Activated CD4-positive, alpha-beta T cell treated with anti-CD3 and anti-CD28 coated beads, Interleukin-2, amount 10 ng/mL, durations not matched to agents 24 days and 14 days (primary cell): ENCODE measurements around the gene FER. TPM values are rescaled to one million over a fixed set of nuclear protein-coding genes. Genes with fewer than 3 reads are reported as not detected.
"Not testable (repeated sequence)": the region's sequence is repeated elsewhere in the genome, so short reads cannot be mapped to it uniquely, and the experiment has no call there.

ENCODE experiments used
- DNase-seq: peaks from one replicate; pipeline ENCODE4 v3.0.0; 2022
- H3K27ac Mint-ChIP-seq: one replicate; pipeline ENCODE4 v1.8.0; 2022; ENCODE audit warnings: mild to moderate bottlenecking, mixed read lengths
- H3K27me3 Mint-ChIP-seq: one replicate; pipeline ENCODE4 v1.8.0; 2022; ENCODE audit warnings: mixed read lengths
- H3K36me3 Mint-ChIP-seq: one replicate; pipeline ENCODE4 v1.8.0; 2022; ENCODE audit warnings: low read depth, mild to moderate bottlenecking, mixed read lengths
- H3K4me1 Mint-ChIP-seq: one replicate; pipeline ENCODE4 v1.8.0; 2021; ENCODE audit warnings: mixed read lengths
- H3K4me3 Mint-ChIP-seq: one replicate; pipeline ENCODE4 v1.8.0; 2022; ENCODE audit warnings: mild to moderate bottlenecking, moderate library complexity, mixed read lengths
- H3K9me3 Mint-ChIP-seq: one replicate; pipeline ENCODE4 v1.8.0; 2021; ENCODE audit warnings: mixed read lengths
- intact Hi-C: fragments of 100-400 bp; cut with micrococcal nuclease; formaldehyde crosslinking; loops from one replicate; pipeline ENCODE4 v1.15.1; 2023
- total RNA-seq: library from RNA; stranded (reverse); gene quantifications from 2 replicates; pipeline ENCODE4 v1.2.3, GENCODE V29; 2022

Gene FER
- total RNA-seq, 1 donor from 2014 or later = 3.5 TPM

DNA sequence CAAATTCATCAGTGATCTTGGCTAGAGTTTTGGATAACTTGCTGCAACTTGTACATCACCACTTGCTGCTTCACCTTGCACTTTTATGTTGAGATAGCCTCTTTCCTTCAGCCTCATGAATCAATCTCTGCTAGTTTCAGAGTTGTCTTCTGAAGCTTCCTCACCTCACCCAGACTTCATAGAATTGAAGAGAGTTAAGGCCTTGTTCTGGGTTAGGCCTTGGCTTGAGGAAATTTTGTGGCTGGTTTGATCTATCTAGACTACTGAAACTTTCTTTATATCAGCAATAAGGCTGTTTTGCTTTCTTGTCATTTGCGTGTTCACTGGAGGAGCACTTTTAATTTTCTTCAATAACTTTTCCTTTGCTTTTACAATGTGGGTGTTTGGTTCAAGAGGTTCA lies 12.8 kb downstream of the FER start:
- DNase-seq = no peak
- no peak overlapping the region for H3K4me3 Mint-ChIP-seq
- H3K4me1 Mint-ChIP-seq = no peaks in the 10 kb centered on the region
- H3K9me3 Mint-ChIP-seq = no peaks in the 10 kb centered on the region
- H3K27me3 Mint-ChIP-seq = peaks cover 2% of the 10 kb centered on the region
- intact Hi-C loops = no loop called here
- H3K36me3 Mint-ChIP-seq = no peaks in the 10 kb centered on the region
- no peak overlapping the region for H3K27ac Mint-ChIP-seq

DNA sequence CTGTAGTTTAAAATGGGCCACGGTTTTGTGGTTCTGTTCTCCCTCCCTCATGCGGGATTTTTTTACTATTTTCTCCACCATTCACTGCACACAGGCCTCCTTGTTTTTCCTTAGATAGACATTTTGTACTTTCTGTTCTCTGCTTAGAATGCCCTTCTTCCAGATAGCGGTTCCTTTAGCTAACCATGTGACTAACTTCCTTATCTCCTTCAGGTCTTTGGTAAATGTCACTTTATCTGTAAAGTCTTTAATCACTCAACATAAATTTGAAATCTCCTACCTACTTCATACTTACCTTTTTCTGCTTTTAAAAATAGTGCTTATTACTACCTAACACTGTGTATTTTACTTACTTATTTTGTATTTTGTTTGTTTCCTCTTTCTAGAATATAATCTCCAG lies 15.0 kb downstream of the FER start:
- H3K36me3 Mint-ChIP-seq = no peaks in the 10 kb centered on the region
- H3K4me1 Mint-ChIP-seq = no peaks in the 10 kb centered on the region
- intact Hi-C loops = no loop called here
- no peaks in the 10 kb centered on the region for H3K9me3 Mint-ChIP-seq
- no peak for DNase-seq
- H3K27ac Mint-ChIP-seq = no peak overlapping the region
- no peaks in the 10 kb centered on the region for H3K27me3 Mint-ChIP-seq
- H3K4me3 Mint-ChIP-seq = no peak overlapping the region

DNA sequence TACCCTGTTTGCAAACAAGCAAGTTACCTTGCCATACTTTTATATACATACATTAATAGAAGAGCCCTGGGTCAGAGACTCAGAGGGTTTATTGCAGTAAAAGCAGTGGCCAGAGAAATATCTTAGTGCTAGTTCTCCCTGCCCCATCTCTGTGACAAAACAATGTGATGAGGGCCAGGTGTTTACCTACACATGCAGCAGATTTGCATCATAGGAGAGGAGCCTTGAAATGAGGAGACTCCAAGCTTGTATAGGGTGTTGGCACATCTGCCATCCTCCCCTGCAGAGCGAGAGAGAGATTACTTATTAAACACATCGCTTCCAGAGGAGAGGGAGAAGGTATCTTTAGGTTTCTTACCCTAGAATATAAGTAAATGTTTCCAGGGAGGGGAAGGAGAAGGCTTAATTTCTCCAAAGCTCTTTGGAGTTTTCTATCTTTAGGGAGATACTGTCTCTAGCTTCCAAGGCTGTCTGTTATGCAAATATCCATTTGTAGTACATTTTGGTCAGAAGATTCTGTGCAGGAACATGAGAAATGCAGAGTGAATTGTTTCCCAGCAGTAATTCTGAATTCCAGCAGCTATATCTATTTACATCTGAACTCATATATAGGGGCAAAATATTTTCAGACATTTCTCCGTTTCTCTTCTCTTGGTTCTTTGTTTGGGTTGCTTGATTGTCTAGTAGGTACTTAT lies 15.7 kb downstream of the FER start:
- no peak overlapping the region for H3K4me3 Mint-ChIP-seq
- no peaks in the 10 kb centered on the region for H3K27me3 Mint-ChIP-seq
- H3K4me1 Mint-ChIP-seq = no peaks in the 10 kb centered on the region
- no peaks in the 10 kb centered on the region for H3K9me3 Mint-ChIP-seq
- H3K36me3 Mint-ChIP-seq = no peaks in the 10 kb centered on the region
- DNase-seq = no peak
- H3K27ac Mint-ChIP-seq = no peak overlapping the region
- intact Hi-C loops = no loop called here

- Mint-ChIP-seq H3K9me3 (no peaks in the 10 kb centered on the region), H3K27me3 (no peaks in the 10 kb centered on the region), H3K27ac (no peak overlapping the region), H3K4me1 (peaks cover 5% of the 10 kb centered on the region), H3K4me3 (no peak overlapping the region), H3K36me3 (no peaks in the 10 kb centered on the region)
- DNase-seq = no peak
- intact Hi-C loops = no loop called here
These were observed 17.9 kb downstream of the FER start for GRCh38 chr5:108765647-108766046.

DNA sequence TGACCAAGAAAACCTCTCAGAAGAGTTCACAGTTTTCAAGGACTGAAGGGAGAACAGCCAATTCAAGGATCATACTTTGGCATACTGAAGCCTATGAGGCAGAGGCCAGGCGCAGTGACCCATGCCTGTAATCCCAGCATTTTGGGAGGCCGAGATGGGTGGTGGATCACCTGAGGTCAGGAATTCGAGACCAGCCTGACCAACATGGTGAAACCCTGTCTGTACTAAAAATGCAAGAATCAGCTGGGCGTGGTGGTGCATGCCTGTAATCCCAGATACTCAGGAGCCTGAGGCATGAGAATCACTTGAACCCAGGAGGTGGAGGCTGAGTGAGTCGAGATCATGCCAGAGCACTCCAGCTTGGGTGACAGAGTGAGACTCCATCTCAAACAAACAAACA lies 19.2 kb downstream of the FER start:
- H3K27me3 Mint-ChIP-seq, H3K9me3 Mint-ChIP-seq, H3K4me1 Mint-ChIP-seq, DNase-seq, H3K4me3 Mint-ChIP-seq, intact Hi-C loops, H3K27ac Mint-ChIP-seq, H3K36me3 Mint-ChIP-seq: not testable (repeated sequence)

- intact Hi-C loops = no loop called here
- Mint-ChIP-seq H3K4me3 (peak overlapping the region; percentile 0), H3K4me1 (peaks cover 5% of the 10 kb centered on the region), H3K9me3 (peaks cover 11% of the 10 kb centered on the region), H3K27me3 (no peaks in the 10 kb centered on the region), H3K36me3 (no peaks in the 10 kb centered on the region), H3K27ac (no peak overlapping the region)
- DNase-seq = no peak
These were observed 21.7 kb downstream of the FER start for GRCh38 chr5:108769352-108769751.

- no peaks in the 10 kb centered on the region for H3K27me3 Mint-ChIP-seq
- no peak for DNase-seq
- H3K4me3 Mint-ChIP-seq = no peak overlapping the region
- H3K4me1 Mint-ChIP-seq = peaks cover 5% of the 10 kb centered on the region
- intact Hi-C loops = no loop called here
- H3K9me3 Mint-ChIP-seq = peaks cover 14% of the 10 kb centered on the region
- no peaks in the 10 kb centered on the region for H3K36me3 Mint-ChIP-seq
- H3K27ac Mint-ChIP-seq = no peak overlapping the region
These were observed 24.9 kb downstream of the FER start for GRCh38 chr5:108772626-108773025.

GRCh38 chr5:108773330-108773729 lies 25.6 kb downstream of the FER start:
- Mint-ChIP-seq H3K9me3 (peaks cover 17% of the 10 kb centered on the region), H3K4me3 (no peak overlapping the region), H3K36me3 (no peaks in the 10 kb centered on the region), H3K27me3 (no peaks in the 10 kb centered on the region), H3K4me1 (peaks cover 5% of the 10 kb centered on the region), H3K27ac (no peak overlapping the region)
- intact Hi-C loops = no loop called here
- DNase-seq = no peak

DNA sequence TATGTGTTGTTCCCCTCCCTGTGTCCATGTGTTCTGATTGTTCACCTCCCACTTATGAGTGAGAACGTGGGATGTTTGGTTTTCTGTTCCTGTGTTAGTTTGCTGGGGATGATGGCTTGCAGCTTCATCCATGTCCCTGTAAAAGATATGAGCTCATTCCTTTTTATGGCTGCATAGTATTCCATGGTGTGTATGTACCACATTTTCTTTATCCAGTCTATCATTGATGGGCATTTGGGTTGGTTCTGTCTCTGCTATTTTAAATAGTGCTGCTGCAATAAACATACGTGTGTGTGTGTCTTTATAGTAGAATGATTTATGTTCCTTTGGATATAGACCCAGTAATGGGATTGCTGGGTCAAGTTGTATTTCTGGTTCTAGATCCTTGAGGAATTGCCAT lies 26.4 kb downstream of the FER start:
- H3K4me3 Mint-ChIP-seq, H3K27me3 Mint-ChIP-seq, H3K36me3 Mint-ChIP-seq, intact Hi-C loops, H3K4me1 Mint-ChIP-seq, DNase-seq, H3K27ac Mint-ChIP-seq: not testable (repeated sequence)
- H3K9me3 Mint-ChIP-seq = peaks cover 20% of the 10 kb centered on the region

GRCh38 chr5:108777582-108777981 lies 29.9 kb downstream of the FER start:
- DNase-seq, H3K27ac Mint-ChIP-seq, intact Hi-C loops, H3K36me3 Mint-ChIP-seq, H3K27me3 Mint-ChIP-seq, H3K4me1 Mint-ChIP-seq, H3K4me3 Mint-ChIP-seq: not testable (repeated sequence)
- peaks cover 21% of the 10 kb centered on the region for H3K9me3 Mint-ChIP-seq

DNA sequence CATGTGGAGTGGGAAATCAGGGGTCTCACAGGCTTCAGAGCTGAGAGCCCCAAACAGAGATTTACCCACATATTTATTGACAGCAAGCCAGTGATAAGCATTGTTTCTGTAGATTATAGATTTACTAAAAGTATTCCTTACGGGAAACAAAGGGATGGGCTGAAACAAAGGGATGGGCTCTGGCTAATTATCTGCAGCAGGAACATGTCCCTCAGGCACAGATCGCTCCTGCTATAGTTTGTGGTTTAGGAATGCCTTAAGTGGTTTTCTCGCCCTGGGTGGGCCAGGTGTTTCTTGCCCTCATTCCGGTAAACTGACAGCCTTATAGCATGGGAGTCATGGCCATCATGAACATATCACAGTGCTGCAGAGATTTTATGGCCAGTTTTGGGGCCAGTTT lies 36.9 kb downstream of the FER start:
- H3K4me3 Mint-ChIP-seq, DNase-seq, intact Hi-C loops, H3K27me3 Mint-ChIP-seq, H3K9me3 Mint-ChIP-seq, H3K36me3 Mint-ChIP-seq, H3K27ac Mint-ChIP-seq, H3K4me1 Mint-ChIP-seq: not testable (repeated sequence)

DNA sequence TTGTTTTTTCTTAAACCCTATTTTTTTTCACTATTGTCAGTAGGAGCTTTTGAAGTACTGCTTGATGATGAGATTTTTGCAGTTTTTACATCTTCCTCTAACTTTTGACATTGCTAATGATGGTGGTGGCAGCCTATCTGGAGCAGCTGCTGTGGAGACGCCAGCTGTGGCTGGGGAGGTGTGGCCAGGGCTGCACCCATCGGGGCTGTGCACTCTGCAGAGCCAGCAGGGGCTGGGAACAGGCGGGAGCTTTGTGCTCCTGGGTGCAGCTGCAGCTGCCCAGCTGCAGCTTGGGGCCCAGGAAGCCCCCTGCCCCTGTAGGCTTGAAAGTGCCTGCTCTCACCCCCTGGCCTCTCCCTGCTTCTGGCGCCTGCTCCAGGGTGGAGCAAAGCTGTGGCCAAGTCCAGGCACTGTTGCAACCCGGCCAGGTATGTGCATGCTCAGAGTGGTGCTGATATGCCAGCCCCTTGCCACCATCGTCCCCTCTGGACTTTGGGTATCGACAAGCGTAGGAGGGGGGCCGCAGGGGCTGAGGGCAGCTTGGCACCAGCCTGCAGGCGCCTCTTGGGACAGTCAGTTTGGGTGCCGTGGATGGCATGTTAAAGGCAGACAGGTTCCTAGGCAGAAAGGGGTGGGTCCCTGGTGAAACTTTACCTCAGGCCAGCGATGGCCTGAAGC lies 39.2 kb downstream of the FER start:
- H3K4me3 Mint-ChIP-seq = no peak overlapping the region
- H3K27me3 Mint-ChIP-seq = no peaks in the 10 kb centered on the region
- intact Hi-C loops = no loop called here
- no peak for DNase-seq
- H3K9me3 Mint-ChIP-seq = no peaks in the 10 kb centered on the region
- no peaks in the 10 kb centered on the region for H3K36me3 Mint-ChIP-seq
- H3K27ac Mint-ChIP-seq = no peak overlapping the region
- peaks cover 3% of the 10 kb centered on the region for H3K4me1 Mint-ChIP-seq

- peaks cover 3% of the 10 kb centered on the region for H3K4me1 Mint-ChIP-seq
- H3K27ac Mint-ChIP-seq = no peak overlapping the region
- no peak for DNase-seq
- no peak overlapping the region for H3K4me3 Mint-ChIP-seq
- H3K27me3 Mint-ChIP-seq = no peaks in the 10 kb centered on the region
- intact Hi-C loops = no loop called here
- H3K9me3 Mint-ChIP-seq = no peaks in the 10 kb centered on the region
- H3K36me3 Mint-ChIP-seq = no peaks in the 10 kb centered on the region
These were observed 40.4 kb downstream of the FER start for GRCh38 chr5:108788142-108788541.

- no peaks in the 10 kb centered on the region for H3K36me3 Mint-ChIP-seq
- intact Hi-C loops = no loop called here
- no peak for DNase-seq
- no peaks in the 10 kb centered on the region for H3K4me1 Mint-ChIP-seq
- no peaks in the 10 kb centered on the region for H3K27me3 Mint-ChIP-seq
- no peaks in the 10 kb centered on the region for H3K9me3 Mint-ChIP-seq
- H3K27ac Mint-ChIP-seq = no peak overlapping the region
- H3K4me3 Mint-ChIP-seq = no peak overlapping the region
These were observed 45.5 kb downstream of the FER start for GRCh38 chr5:108793207-108793606.

GRCh38 chr5:108794349-108794748 lies 46.7 kb downstream of the FER start:
- H3K9me3 Mint-ChIP-seq, intact Hi-C loops, H3K27ac Mint-ChIP-seq, DNase-seq, H3K4me3 Mint-ChIP-seq, H3K27me3 Mint-ChIP-seq, H3K4me1 Mint-ChIP-seq, H3K36me3 Mint-ChIP-seq: not testable (repeated sequence)
